SK-N-SH treated with all-trans-retinoic acid at 6 μM for 48 hours (cell line): ENCODE data around the gene PEX1.
"Not testable (repeated sequence)": the region's sequence is repeated elsewhere in the genome, so short reads cannot be mapped to it uniquely, and the experiment has no call there.

Source experiments
- ATAC-seq: fragments of 200-7000 bp; cut with Tn5 transposase; 3 replicates; pipeline ENCODE4 v1.9.1; 2020; ENCODE audit warnings: mild to moderate bottlenecking, moderate library complexity
- ARNTL ChIP-seq: fragments of 450-650 bp; formaldehyde crosslinking; IDR thresholded peaks from 2 replicates; pipeline ENCODE4 v1.5.0; 2020; ENCODE audit warnings: low read depth, mild to moderate bottlenecking, moderate library complexity, borderline replicate concordance
- BACH2 ChIP-seq: fragments of 250-450 bp; sonication (Bioruptor Pico); IDR thresholded peaks from 2 replicates; pipeline ENCODE4 v1.9.0; 2021; ENCODE audit warnings: mild to moderate bottlenecking, borderline replicate concordance
- CSDC2 ChIP-seq: fragments of 250-450 bp; sonication (Bioruptor Pico); IDR thresholded peaks from 2 replicates; pipeline ENCODE4 v1.5.0; 2020; ENCODE audit warnings: mild to moderate bottlenecking, moderate library complexity
- ESRRG ChIP-seq: fragments of 250-450 bp; sonication (Bioruptor Pico); IDR thresholded peaks from 2 replicates; pipeline ENCODE4 v1.6.1; 2021; ENCODE audit warnings: mild to moderate bottlenecking
- GLIS3 ChIP-seq: fragments of 250-450 bp; sonication (Bioruptor Pico); IDR thresholded peaks from 2 replicates; pipeline ENCODE4 v1.5.0; 2020; ENCODE audit warnings: mild to moderate bottlenecking, moderate library complexity
- OSR1 ChIP-seq: fragments of 250-450 bp; sonication (Bioruptor Pico); IDR thresholded peaks from 2 replicates; pipeline ENCODE4 v1.8.0; 2022; ENCODE audit warnings: moderate library complexity, mild to moderate bottlenecking, inconsistent platforms
- PPARA ChIP-seq: fragments of 250-450 bp; sonication (Bioruptor Pico); IDR thresholded peaks from 2 replicates; pipeline ENCODE4 v1.5.0; 2020; ENCODE audit warnings: mild to moderate bottlenecking, borderline replicate concordance
- RARB ChIP-seq: fragments of 250-450 bp; sonication (Bioruptor Pico); IDR thresholded peaks from 2 replicates; pipeline ENCODE4 v1.8.0; 2021; ENCODE audit warnings: mild to moderate bottlenecking, moderate library complexity
- TCF4 ChIP-seq: fragments of 250-450 bp; sonication (Bioruptor Pico); IDR thresholded peaks from 2 replicates; pipeline ENCODE4 v1.8.0; 2021; ENCODE audit warnings: mild to moderate bottlenecking, moderate library complexity, borderline replicate concordance
- ZC3H10 ChIP-seq: fragments of 250-450 bp; sonication (Bioruptor Pico); IDR thresholded peaks from 2 replicates; pipeline ENCODE4 v1.5.1; 2021; ENCODE audit warnings: mild to moderate bottlenecking, moderate library complexity
- ZFP30 ChIP-seq: fragments of 450-650 bp; formaldehyde crosslinking; IDR thresholded peaks from 2 replicates; pipeline ENCODE4 v1.5.0; 2022; ENCODE audit warnings: mild to moderate bottlenecking, moderate library complexity
- ZNF565 ChIP-seq: fragments of 450-650 bp; formaldehyde crosslinking; conservative IDR thresholded peaks from 2 replicates; pipeline ENCODE4 v1.5.0; 2020; ENCODE audit warnings: low read depth, mild to moderate bottlenecking, moderate library complexity
- ZNF70 ChIP-seq: fragments of 450-650 bp; formaldehyde crosslinking; IDR thresholded peaks from 2 replicates; pipeline ENCODE4 v1.5.0; 2020; ENCODE audit warnings: mild to moderate bottlenecking, moderate library complexity
- ZNF8 ChIP-seq: fragments of 450-650 bp; formaldehyde crosslinking; IDR thresholded peaks from 2 replicates; pipeline ENCODE4 v1.5.0; 2020; ENCODE audit warnings: mild to moderate bottlenecking, moderate library complexity
- TF ChIP-seq, protein P1 (sequence below): fragments of 250-450 bp; sonication (Bioruptor Pico); IDR thresholded peaks from 2 replicates; pipeline ENCODE4 v1.8.0; 2021; ENCODE audit warnings: low read depth, mild to moderate bottlenecking, moderate library complexity, borderline replicate concordance
- TF ChIP-seq, protein P2 (sequence below): fragments of 250-450 bp; sonication (Bioruptor Pico); IDR thresholded peaks from 2 replicates; pipeline ENCODE4 v1.5.1; 2021; ENCODE audit warnings: mild to moderate bottlenecking, moderate library complexity
- TF ChIP-seq, protein P3 (sequence below): fragments of 250-450 bp; sonication (Bioruptor Pico); IDR thresholded peaks from 2 replicates; pipeline ENCODE4 v1.5.0; 2020; ENCODE audit warnings: mild to moderate bottlenecking, moderate library complexity
- TF ChIP-seq, protein P4 (sequence below): fragments of 250-450 bp; sonication (Bioruptor Pico); IDR thresholded peaks from 2 replicates; pipeline ENCODE4 v1.5.1; 2020; ENCODE audit warnings: low read depth, mild to moderate bottlenecking, moderate library complexity
- TF ChIP-seq, protein P5 (sequence below): fragments of 250-450 bp; sonication (Bioruptor Pico); IDR thresholded peaks from 2 replicates; pipeline ENCODE4 v1.8.0; 2020; ENCODE audit warnings: mild to moderate bottlenecking, moderate library complexity, borderline replicate concordance

PEX1 gene

DNA sequence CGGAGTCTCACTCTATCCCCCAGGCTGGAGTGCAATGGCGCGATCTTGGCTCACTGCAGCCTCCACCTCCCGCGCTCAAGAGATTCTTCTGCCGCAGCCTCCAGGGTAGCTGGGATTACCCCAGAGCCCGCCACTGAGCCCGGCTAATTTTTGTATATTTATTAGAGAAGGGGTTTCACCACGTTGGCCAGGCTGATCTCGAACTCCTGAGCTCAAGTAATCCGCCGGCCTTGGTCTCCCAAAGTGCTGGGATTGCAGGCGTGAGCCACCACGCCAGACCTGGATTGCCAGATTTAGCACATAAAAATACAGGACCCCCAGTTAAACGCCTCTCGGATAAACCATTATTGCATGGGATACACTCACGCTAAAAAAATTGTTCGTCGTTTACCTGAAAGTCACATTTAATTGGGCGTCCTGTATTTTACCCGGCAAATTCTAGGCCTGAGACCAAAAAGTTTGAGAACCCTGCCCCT is 81.4 kb downstream of the PEX1 start:
- peak; percentile 11; the same call in 2 of the 3 replicates for ATAC-seq
- TF ChIP-seq ZFP30 (no peak), ESRRG (no peak), OSR1 (CRISPR knock-in tag) (no peak), ZC3H10 (CRISPR knock-in tag) (no peak), CSDC2 (CRISPR knock-in tag) (no peak), ZNF565 (CRISPR knock-in tag) (no peak), TCF4 (CRISPR knock-in tag) (no peak), GLIS3 (CRISPR knock-in tag) (no peak), ARNTL (no peak), PPARA (no peak), RARB (CRISPR knock-in tag) (no peak), ZNF8 (CRISPR knock-in tag) (no peak), BACH2 (CRISPR knock-in tag) (no peak)
- TF ChIP-seq, protein P1, sequence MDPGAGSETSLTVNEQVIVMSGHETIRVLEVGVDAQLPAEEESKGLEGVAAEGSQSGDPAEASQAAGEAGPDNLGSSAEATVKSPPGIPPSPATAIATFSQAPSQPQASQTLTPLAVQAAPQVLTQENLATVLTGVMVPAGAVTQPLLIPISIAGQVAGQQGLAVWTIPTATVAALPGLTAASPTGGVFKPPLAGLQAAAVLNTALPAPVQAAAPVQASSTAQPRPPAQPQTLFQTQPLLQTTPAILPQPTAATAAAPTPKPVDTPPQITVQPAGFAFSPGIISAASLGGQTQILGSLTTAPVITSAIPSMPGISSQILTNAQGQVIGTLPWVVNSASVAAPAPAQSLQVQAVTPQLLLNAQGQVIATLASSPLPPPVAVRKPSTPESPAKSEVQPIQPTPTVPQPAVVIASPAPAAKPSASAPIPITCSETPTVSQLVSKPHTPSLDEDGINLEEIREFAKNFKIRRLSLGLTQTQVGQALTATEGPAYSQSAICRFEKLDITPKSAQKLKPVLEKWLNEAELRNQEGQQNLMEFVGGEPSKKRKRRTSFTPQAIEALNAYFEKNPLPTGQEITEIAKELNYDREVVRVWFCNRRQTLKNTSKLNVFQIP (CRISPR knock-in tag): no peak
- TF ChIP-seq, protein P2, sequence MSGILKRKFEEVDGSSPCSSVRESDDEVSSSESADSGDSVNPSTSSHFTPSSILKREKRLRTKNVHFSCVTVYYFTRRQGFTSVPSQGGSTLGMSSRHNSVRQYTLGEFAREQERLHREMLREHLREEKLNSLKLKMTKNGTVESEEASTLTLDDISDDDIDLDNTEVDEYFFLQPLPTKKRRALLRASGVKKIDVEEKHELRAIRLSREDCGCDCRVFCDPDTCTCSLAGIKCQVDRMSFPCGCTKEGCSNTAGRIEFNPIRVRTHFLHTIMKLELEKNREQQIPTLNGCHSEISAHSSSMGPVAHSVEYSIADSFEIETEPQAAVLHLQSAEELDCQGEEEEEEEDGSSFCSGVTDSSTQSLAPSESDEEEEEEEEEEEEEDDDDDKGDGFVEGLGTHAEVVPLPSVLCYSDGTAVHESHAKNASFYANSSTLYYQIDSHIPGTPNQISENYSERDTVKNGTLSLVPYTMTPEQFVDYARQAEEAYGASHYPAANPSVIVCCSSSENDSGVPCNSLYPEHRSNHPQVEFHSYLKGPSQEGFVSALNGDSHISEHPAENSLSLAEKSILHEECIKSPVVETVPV (CRISPR knock-in tag): no peak
- TF ChIP-seq, protein P3, sequence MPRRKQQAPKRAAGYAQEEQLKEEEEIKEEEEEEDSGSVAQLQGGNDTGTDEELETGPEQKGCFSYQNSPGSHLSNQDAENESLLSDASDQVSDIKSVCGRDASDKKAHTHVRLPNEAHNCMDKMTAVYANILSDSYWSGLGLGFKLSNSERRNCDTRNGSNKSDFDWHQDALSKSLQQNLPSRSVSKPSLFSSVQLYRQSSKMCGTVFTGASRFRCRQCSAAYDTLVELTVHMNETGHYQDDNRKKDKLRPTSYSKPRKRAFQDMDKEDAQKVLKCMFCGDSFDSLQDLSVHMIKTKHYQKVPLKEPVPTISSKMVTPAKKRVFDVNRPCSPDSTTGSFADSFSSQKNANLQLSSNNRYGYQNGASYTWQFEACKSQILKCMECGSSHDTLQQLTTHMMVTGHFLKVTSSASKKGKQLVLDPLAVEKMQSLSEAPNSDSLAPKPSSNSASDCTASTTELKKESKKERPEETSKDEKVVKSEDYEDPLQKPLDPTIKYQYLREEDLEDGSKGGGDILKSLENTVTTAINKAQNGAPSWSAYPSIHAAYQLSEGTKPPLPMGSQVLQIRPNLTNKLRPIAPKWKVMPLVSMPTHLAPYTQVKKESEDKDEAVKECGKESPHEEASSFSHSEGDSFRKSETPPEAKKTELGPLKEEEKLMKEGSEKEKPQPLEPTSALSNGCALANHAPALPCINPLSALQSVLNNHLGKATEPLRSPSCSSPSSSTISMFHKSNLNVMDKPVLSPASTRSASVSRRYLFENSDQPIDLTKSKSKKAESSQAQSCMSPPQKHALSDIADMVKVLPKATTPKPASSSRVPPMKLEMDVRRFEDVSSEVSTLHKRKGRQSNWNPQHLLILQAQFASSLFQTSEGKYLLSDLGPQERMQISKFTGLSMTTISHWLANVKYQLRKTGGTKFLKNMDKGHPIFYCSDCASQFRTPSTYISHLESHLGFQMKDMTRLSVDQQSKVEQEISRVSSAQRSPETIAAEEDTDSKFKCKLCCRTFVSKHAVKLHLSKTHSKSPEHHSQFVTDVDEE: no peak
- TF ChIP-seq, protein P4, sequence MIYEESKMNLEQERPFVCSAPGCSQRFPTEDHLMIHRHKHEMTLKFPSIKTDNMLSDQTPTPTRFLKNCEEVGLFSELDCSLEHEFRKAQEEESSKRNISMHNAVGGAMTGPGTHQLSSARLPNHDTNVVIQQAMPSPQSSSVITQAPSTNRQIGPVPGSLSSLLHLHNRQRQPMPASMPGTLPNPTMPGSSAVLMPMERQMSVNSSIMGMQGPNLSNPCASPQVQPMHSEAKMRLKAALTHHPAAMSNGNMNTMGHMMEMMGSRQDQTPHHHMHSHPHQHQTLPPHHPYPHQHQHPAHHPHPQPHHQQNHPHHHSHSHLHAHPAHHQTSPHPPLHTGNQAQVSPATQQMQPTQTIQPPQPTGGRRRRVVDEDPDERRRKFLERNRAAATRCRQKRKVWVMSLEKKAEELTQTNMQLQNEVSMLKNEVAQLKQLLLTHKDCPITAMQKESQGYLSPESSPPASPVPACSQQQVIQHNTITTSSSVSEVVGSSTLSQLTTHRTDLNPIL (CRISPR knock-in tag): no peak
- TF ChIP-seq, protein P5, sequence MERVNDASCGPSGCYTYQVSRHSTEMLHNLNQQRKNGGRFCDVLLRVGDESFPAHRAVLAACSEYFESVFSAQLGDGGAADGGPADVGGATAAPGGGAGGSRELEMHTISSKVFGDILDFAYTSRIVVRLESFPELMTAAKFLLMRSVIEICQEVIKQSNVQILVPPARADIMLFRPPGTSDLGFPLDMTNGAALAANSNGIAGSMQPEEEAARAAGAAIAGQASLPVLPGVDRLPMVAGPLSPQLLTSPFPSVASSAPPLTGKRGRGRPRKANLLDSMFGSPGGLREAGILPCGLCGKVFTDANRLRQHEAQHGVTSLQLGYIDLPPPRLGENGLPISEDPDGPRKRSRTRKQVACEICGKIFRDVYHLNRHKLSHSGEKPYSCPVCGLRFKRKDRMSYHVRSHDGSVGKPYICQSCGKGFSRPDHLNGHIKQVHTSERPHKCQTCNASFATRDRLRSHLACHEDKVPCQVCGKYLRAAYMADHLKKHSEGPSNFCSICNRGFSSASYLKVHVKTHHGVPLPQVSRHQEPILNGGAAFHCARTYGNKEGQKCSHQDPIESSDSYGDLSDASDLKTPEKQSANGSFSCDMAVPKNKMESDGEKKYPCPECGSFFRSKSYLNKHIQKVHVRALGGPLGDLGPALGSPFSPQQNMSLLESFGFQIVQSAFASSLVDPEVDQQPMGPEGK (CRISPR knock-in tag): no peak
- TF ChIP-seq, all 23 proteins: peak for 0

DNA sequence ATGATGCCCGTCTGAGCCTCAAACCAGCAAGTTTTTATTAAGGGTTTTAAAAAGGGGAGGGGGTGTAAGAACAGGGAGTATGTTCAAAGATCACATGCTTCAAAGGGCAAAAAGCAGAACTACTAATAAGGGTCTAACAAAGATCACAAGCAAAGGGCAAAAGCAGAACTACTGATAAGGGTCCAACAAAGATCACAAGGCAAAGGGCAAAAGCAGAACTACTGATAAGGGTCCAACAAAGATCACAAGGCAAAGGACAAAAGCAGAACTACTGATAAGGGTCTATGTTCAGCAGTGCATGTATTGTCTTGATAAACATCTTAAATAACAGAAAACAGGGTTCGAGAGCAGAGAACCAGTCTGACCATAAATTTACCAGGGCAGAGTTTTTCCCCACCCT is 85.6 kb downstream of the PEX1 start:
- ATAC-seq: not testable (repeated sequence)

DNA sequence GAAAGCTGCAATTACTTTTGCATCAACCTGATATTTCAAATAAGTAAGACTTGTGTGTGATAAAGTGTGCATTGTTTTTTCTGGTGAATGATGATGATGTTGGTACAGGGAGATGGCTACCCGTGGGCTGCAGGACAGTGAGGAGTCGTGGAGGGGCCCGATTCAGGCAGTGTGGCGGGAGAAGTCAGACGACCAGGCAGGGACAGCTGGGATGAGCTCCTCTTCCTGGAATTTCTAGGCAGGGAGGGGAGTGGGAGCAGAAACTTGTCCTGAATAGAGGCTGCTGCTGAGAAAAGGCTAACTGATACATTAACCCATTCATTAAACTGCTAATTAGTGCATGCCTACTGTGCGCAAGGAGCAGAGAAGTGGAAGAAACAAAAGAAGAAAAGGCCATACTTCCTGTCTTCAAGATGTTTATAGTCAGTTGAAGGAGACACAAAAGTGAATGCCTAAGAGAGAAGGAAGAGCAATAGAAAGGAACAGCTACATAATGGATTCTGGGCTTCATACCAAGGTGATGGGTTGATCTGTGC is 90.3 kb downstream of the PEX1 start:
- ATAC-seq: no peak
- TF ChIP-seq ARNTL: no peak
- no peak for TF ChIP-seq OSR1 (CRISPR knock-in tag)
- TF ChIP-seq CSDC2 (CRISPR knock-in tag): no peak
- TF ChIP-seq, protein P5 (CRISPR knock-in tag): no peak
- TF ChIP-seq ZNF70: no peak
- TF ChIP-seq, protein P2 (CRISPR knock-in tag): no peak
- no peak for TF ChIP-seq ESRRG
